Stimulated activated CD8-positive, alpha-beta memory T cell treated with anti-CD3 and anti-CD28 coated beads, Interleukin-7, amount 100 ng/mL, for 4 hours (primary cell): ENCODE measurements around the gene PKN1.

Source experiments
- DNase-seq, 2 donors: peaks; one replicate each; pipeline ENCODE4 v3.0.0-alpha.2; 2020; ENCODE audit warnings: low read depth in 2 of 2

Gene PKN1

GRCh38 chr19:14463747-14464146, 30.6 kb downstream of the PKN1 start:
- no peak for DNase-seq

- DNase-seq: no peak
These were observed 34.3 kb downstream of the PKN1 start for GRCh38 chr19:14467391-14467790.

- DNase-seq: no peak
These were observed 34.7 kb downstream of the PKN1 start for GRCh38 chr19:14467816-14468215.

GRCh38 chr19:14470031-14470876, 37.1 kb downstream of the PKN1 start:
- DNase-seq: no peak

- no peak for DNase-seq
These were observed 38.5 kb downstream of the PKN1 start for GRCh38 chr19:14471436-14472187.

GRCh38 chr19:14472202-14472938, 39.3 kb downstream of the PKN1 start:
- DNase-seq: peak; percentile 78 to 79

GRCh38 chr19:14473073-14473977, 40.2 kb downstream of the PKN1 start:
- no peak for DNase-seq

GRCh38 chr19:14473978-14474578, 41.0 kb downstream of the PKN1 start:
- DNase-seq: no peak

GRCh38 chr19:14474827-14475226, 41.7 kb downstream of the PKN1 start:
- DNase-seq: no peak

GRCh38 chr19:14475251-14476073, 42.4 kb downstream of the PKN1 start, which contains the start of gene PTGER1:
Gene PTGER1, minus strand, starts transcription at chr19:14475354. Its CDS starts 1,034 bp downstream, at chr19:14474320.
- DNase-seq: no peak

GRCh38 chr19:14476327-14476672, 43.2 kb downstream of the PKN1 start:
- DNase-seq: no peak

GRCh38 chr19:14476673-14477401, 43.7 kb downstream of the PKN1 start:
- DNase-seq: peak; percentile 26 to 55

GRCh38 chr19:14477418-14478112, 44.5 kb downstream of the PKN1 start:
- DNase-seq: no peak

- DNase-seq: no peak
These were observed 45.0 kb downstream of the PKN1 start for GRCh38 chr19:14478113-14478545.

- no peak for DNase-seq
These were observed 46.3 kb downstream of the PKN1 start for GRCh38 chr19:14479309-14479974.

GRCh38 chr19:14479975-14480699, 47.0 kb downstream of the PKN1 start:
- DNase-seq: peak; percentile 26 to 57

- DNase-seq: no peak
These were observed 47.6 kb downstream of the PKN1 start for GRCh38 chr19:14480700-14481079.
